IMR-90 (cell line): ENCODE measurements around the gene FAM120A.

Experiments used
- BHLHE40 ChIP-seq: fragments of 150-350 bp; IDR thresholded peaks from 2 replicates; pipeline ENCODE4 v1.6.1; 2016; ENCODE audit warnings: mild to moderate bottlenecking, low read depth, low read length
- CEBPB ChIP-seq: IDR thresholded peaks from 2 replicates; pipeline ENCODE4 v1.6.1; 2012; ENCODE audit warnings: low read depth, low read length, improper control_type of control experiment
- CHD1 ChIP-seq: IDR thresholded peaks from 2 replicates; pipeline ENCODE4 v1.6.1; 2012; ENCODE audit warnings: low read depth, low read length, improper control_type of control experiment
- MAFK ChIP-seq: IDR thresholded peaks from 2 replicates; pipeline ENCODE4 v1.6.1; 2012; ENCODE audit warnings: low read depth, low read length, improper control_type of control experiment
- MAZ ChIP-seq: IDR thresholded peaks from 2 replicates; pipeline ENCODE4 v1.6.1; 2012; ENCODE audit warnings: low read depth, mild to moderate bottlenecking, low read length, improper control_type of control experiment, moderate library complexity, borderline replicate concordance
- NFE2L2 ChIP-seq: fragments of 150-350 bp; IDR thresholded peaks from 2 replicates; pipeline ENCODE4 v1.6.1; 2016; ENCODE audit warnings: low read depth, mild to moderate bottlenecking, low read length
- POLR2A ChIP-seq: IDR thresholded peaks from 2 replicates; pipeline ENCODE4 v1.6.1; 2012; ENCODE audit warnings: mild to moderate bottlenecking, low read depth, low read length
- RAD21 ChIP-seq: IDR thresholded peaks from 2 replicates; pipeline ENCODE4 v1.6.1; 2012; ENCODE audit warnings: low read length, improper control_type of control experiment
- RCOR1 ChIP-seq: IDR thresholded peaks from 2 replicates; pipeline ENCODE4 v1.6.1; 2012; ENCODE audit warnings: mild to moderate bottlenecking, low read length, improper control_type of control experiment; ENCODE audit not compliant: insufficient replicate concordance
- RFX5 ChIP-seq: IDR thresholded peaks from 2 replicates; pipeline ENCODE4 v1.8.0; 2012; ENCODE audit warnings: low read depth, mild to moderate bottlenecking, low read length, moderate library complexity
- TF ChIP-seq, protein P1 (sequence below): conservative IDR thresholded peaks from 2 replicates; pipeline ENCODE4 v1.5.1; 2012; ENCODE audit warnings: mild to moderate bottlenecking, low read depth, low read length, improper control_type of control experiment

GRCh38 chr9:93415176-93415690 is 36.3 kb upstream of the FAM120A start:
- no peak for TF ChIP-seq POLR2A
- TF ChIP-seq, protein P1, sequence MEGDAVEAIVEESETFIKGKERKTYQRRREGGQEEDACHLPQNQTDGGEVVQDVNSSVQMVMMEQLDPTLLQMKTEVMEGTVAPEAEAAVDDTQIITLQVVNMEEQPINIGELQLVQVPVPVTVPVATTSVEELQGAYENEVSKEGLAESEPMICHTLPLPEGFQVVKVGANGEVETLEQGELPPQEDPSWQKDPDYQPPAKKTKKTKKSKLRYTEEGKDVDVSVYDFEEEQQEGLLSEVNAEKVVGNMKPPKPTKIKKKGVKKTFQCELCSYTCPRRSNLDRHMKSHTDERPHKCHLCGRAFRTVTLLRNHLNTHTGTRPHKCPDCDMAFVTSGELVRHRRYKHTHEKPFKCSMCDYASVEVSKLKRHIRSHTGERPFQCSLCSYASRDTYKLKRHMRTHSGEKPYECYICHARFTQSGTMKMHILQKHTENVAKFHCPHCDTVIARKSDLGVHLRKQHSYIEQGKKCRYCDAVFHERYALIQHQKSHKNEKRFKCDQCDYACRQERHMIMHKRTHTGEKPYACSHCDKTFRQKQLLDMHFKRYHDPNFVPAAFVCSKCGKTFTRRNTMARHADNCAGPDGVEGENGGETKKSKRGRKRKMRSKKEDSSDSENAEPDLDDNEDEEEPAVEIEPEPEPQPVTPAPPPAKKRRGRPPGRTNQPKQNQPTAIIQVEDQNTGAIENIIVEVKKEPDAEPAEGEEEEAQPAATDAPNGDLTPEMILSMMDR: no peak
- no peak for TF ChIP-seq BHLHE40
- no peak for TF ChIP-seq RFX5
- TF ChIP-seq CEBPB: no peak
- TF ChIP-seq MAZ: no peak
- TF ChIP-seq MAFK: no peak
- TF ChIP-seq CHD1: no peak
- TF ChIP-seq NFE2L2: no peak
- no peak for TF ChIP-seq RAD21
- no peak for TF ChIP-seq RCOR1
